ENCODE results near the gene HMGCS2. TPM values are rescaled to one million over a fixed set of nuclear protein-coding genes. Genes with fewer than 3 reads are reported as not detected.
"Not testable (repeated sequence)": the region's sequence is repeated elsewhere in the genome, so short reads cannot be mapped to it uniquely, and the experiment has no call there.

Gene HMGCS2
- total RNA-seq, 2 experiments from 2014 or later: not detected

- Histone ChIP-seq H3K4me2 (ENCODE audit: low read length) (peak overlapping the region; percentile 74), H3K4me1 (ENCODE audit: insufficient read depth, low read length, poor library complexity, severe bottlenecking) (peaks cover 29% of the 10 kb centered on the region), H4K20me1 (ENCODE audit: insufficient read depth, low read length) (peaks cover 22% of the 10 kb centered on the region), H3K36me3 (ENCODE audit: insufficient read depth, low read length) (peaks cover 33% of the 10 kb centered on the region; the same call in 1 of the 2 replicates), H3K27ac (ENCODE audit: low read depth, low read length, poor library complexity, severe bottlenecking) (peak overlapping the region; percentile 66), H3K4me3 (ENCODE audit: low read depth, low read length, poor library complexity, severe bottlenecking) (peak overlapping the region; percentile 90), H3K79me2 (ENCODE audit: insufficient read depth, low read depth, low read length) (peaks cover 52% of the 10 kb centered on the region), H2AFZ (ENCODE audit: low read length) (peak overlapping the region; percentile 89), H3K9me3 (ENCODE audit: low read length) (no peaks in the 10 kb centered on the region), H3K9me2 (ENCODE audit: insufficient read depth, low read length) (no peaks in the 10 kb centered on the region)
- TF ChIP-seq EZH2phosphoT487 (IDR thresholded peaks at IDR 0.05; ENCODE audit: borderline replicate concordance, low read depth, low read length): no peak
- CTCF ChIA-PET (ENCODE audit: unreplicated experiment): no interaction called here
- DNase-seq (ENCODE audit: low spot score): peak; percentile 88
- intact Hi-C loops (cut with micrococcal nuclease; ENCODE audit: unreplicated experiment): loop anchor here (10.0 kb wide), 1 partner anchor 568 kb away; the partner anchor contains the start of gene WARS2
- POLR2A ChIA-PET: interaction anchor here (0.5 to 1.9 kb wide), 5 partner anchors 12 to 563 kb away, joined by 3 to 6 read pairs (median 4); no protein-coding TSS in a partner anchor
- BruUV-seq (replicated peaks): no TSS peak
Measured at GRCh38 chr1:119712342-119713038, 56.2 kb downstream of the HMGCS2 start.

DNA sequence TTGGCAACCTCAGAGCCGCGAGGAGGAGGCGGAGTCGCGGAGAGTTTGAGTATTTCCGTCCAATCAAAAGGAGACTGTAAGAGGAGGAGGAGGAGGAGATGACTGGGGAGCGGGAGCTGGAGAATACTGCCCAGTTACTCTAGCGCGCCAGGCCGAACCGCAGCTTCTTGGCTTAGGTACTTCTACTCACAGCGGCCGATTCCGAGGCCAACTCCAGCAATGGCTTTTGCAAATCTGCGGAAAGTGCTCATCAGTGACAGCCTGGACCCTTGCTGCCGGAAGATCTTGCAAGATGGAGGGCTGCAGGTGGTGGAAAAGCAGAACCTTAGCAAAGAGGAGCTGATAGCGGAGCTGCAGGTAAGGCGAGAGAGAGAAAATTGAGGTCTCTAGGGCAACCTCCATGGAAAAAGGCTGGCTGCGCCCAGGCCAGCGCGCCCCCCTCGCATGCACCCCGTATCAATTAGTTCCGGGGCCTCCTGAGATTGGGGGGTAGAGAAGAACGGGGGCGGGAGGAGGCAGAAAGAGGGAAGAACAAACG is 56.8 kb downstream of the HMGCS2 start, which contains the start of gene PHGDH:
Gene PHGDH, plus strand, starts transcription at position 131 of the 538 bp plus-strand sequence. Its CDS starts 89 bp downstream, at position 220.
- no peaks in the 10 kb centered on the region for H3K9me2 ChIP-seq (ENCODE audit: insufficient read depth, low read length)
- H4K20me1 ChIP-seq (ENCODE audit: insufficient read depth, low read length): peaks cover 22% of the 10 kb centered on the region
- H3K4me1 ChIP-seq (ENCODE audit: insufficient read depth, low read length, poor library complexity, severe bottlenecking): peaks cover 29% of the 10 kb centered on the region
- peak within 1 kb of the TSS; percentile 66 for H3K27ac ChIP-seq (ENCODE audit: low read depth, low read length, poor library complexity, severe bottlenecking)
- peak within 1 kb of the TSS; percentile 74 for H3K4me2 ChIP-seq (ENCODE audit: low read length)
- intact Hi-C loops (cut with micrococcal nuclease; ENCODE audit: unreplicated experiment): loop anchor here (10.0 kb wide), 1 partner anchor 567 kb away; the partner anchor contains the start of gene WARS2
- POLR2A ChIA-PET: interaction anchor here (0.5 to 1.9 kb wide), 6 partner anchors 12 to 563 kb away, joined by 3 to 6 read pairs (median 4); no protein-coding TSS in a partner anchor
- no peaks in the 10 kb centered on the region for H3K9me3 ChIP-seq (ENCODE audit: low read length)
- H2AFZ ChIP-seq (ENCODE audit: low read length): peak within 1 kb of the TSS; percentile 89
- H3K79me2 ChIP-seq (ENCODE audit: insufficient read depth, low read depth, low read length): peaks cover 46% of the 10 kb centered on the region
- CTCF ChIA-PET (ENCODE audit: unreplicated experiment): interaction anchor here (0.6 kb wide), 1 partner anchor 100 kb away, joined by 3 read pairs; no protein-coding TSS in a partner anchor
- BruUV-seq (replicated peaks): no TSS peak
- peaks cover 33% of the 10 kb centered on the region; the same call in 1 of the 2 replicates for H3K36me3 ChIP-seq (ENCODE audit: insufficient read depth, low read length)
- DNase-seq (ENCODE audit: low spot score): peak; percentile 86
- peak within 1 kb of the TSS; percentile 90 for H3K4me3 ChIP-seq (ENCODE audit: low read depth, low read length, poor library complexity, severe bottlenecking)
- no peak for TF ChIP-seq CTCF (conservative IDR thresholded peaks at IDR 0.05; ENCODE audit: low read length)
- TF ChIP-seq EZH2phosphoT487 (IDR thresholded peaks at IDR 0.05; ENCODE audit: borderline replicate concordance, low read depth, low read length): no peak

GRCh38 chr1:119711356-119711803 is 57.3 kb downstream of the HMGCS2 start:
- H3K9me3 ChIP-seq (ENCODE audit: low read length); H3K9me2 ChIP-seq (ENCODE audit: insufficient read depth, low read length); H3K27ac ChIP-seq (ENCODE audit: low read depth, low read length, poor library complexity, severe bottlenecking); DNase-seq (ENCODE audit: low spot score): not testable (repeated sequence)
- Histone ChIP-seq H4K20me1 (ENCODE audit: insufficient read depth, low read length) (peaks cover 18% of the 10 kb centered on the region), H3K4me2 (ENCODE audit: low read length) (peak overlapping the region; percentile 74), H3K4me3 (ENCODE audit: low read depth, low read length, poor library complexity, severe bottlenecking) (peak overlapping the region; percentile 90), H3K36me3 (ENCODE audit: insufficient read depth, low read length) (peaks cover 29% of the 10 kb centered on the region; the same call in 1 of the 2 replicates), H3K79me2 (ENCODE audit: insufficient read depth, low read depth, low read length) (peaks cover 41% of the 10 kb centered on the region), H2AFZ (ENCODE audit: low read length) (peak overlapping the region; percentile 89), H3K4me1 (ENCODE audit: insufficient read depth, low read length, poor library complexity, severe bottlenecking) (peaks cover 29% of the 10 kb centered on the region)
- intact Hi-C loops (cut with micrococcal nuclease; ENCODE audit: unreplicated experiment): loop anchor here (10.0 kb wide), 1 partner anchor 567 kb away; the partner anchor contains the start of gene WARS2
- TSS peak; percentile 88 for BruUV-seq (replicated peaks)
- ChIA-PET CTCF (ENCODE audit: unreplicated experiment) (interaction anchor here (0.6 kb wide), 1 partner anchor 99 kb away, joined by 3 read pairs; no protein-coding TSS in a partner anchor), POLR2A (interaction anchor here (1.1 to 1.4 kb wide), 2 partner anchors 19 to 41 kb away, joined by 5 read pairs; no protein-coding TSS in a partner anchor)

DNA sequence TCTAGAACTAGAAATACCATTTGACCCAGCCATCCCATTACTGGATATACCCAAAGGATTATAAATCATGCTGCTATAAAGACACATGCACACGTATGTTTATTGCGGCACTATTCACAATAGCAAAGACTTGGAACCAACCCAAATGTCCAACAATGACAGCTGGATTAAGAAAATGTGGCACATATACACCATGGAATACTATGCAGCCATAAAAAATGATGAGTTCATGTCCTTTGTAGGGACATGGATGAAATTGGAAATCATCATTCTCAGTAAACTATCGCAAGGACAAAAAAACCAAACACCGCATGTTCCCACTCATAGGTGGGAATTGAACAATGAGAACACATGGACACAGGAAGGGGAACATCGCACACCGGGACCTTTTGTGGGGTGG is 62.1 kb downstream of the HMGCS2 start:
- H3K79me2 ChIP-seq (ENCODE audit: insufficient read depth, low read depth, low read length); H3K4me2 ChIP-seq (ENCODE audit: low read length); CTCF ChIA-PET (ENCODE audit: unreplicated experiment); H4K20me1 ChIP-seq (ENCODE audit: insufficient read depth, low read length); H3K4me1 ChIP-seq (ENCODE audit: insufficient read depth, low read length, poor library complexity, severe bottlenecking); POLR2A ChIA-PET; H3K9me2 ChIP-seq (ENCODE audit: insufficient read depth, low read length); H3K27ac ChIP-seq (ENCODE audit: low read depth, low read length, poor library complexity, severe bottlenecking); H3K9me3 ChIP-seq (ENCODE audit: low read length); H3K4me3 ChIP-seq (ENCODE audit: low read depth, low read length, poor library complexity, severe bottlenecking); DNase-seq (ENCODE audit: low spot score); intact Hi-C loops (cut with micrococcal nuclease; ENCODE audit: unreplicated experiment); H3K36me3 ChIP-seq (ENCODE audit: insufficient read depth, low read length); H2AFZ ChIP-seq (ENCODE audit: low read length); BruUV-seq (replicated peaks): not testable (repeated sequence)

Data from OCI-LY7 (cell line).